Measurements from ENCODE around the gene SLC1A2.

Gene SLC1A2

GRCh38 chr11:35323076-35323868 is 96.1 kb downstream of the SLC1A2 start:
- Histone ChIP-seq H3K4me3 (ENCODE audit: low read depth, low read length) (no peak overlapping the region), H3K27me3 (ENCODE audit: control insufficient read depth, insufficient read depth, low read length) (no peaks in the 10 kb centered on the region), H3K4me1 (ENCODE audit: control insufficient read depth, insufficient read depth, low read length) (peaks cover 12% of the 10 kb centered on the region), H3K9ac (ENCODE audit: low read depth, low read length) (no peak overlapping the region), H3K27ac (ENCODE audit: low read depth, low read length) (no peak overlapping the region), H3K9me3 (ENCODE audit: control insufficient read depth, insufficient read depth, low read length) (no peaks in the 10 kb centered on the region), H3K36me3 (ENCODE audit: control insufficient read depth, insufficient read depth, low read length) (no peaks in the 10 kb centered on the region)

GRCh38 chr11:35322318-35322979 is 96.9 kb downstream of the SLC1A2 start:
- Histone ChIP-seq H3K4me3 (ENCODE audit: low read depth, low read length) (no peak overlapping the region), H3K9me3 (ENCODE audit: control insufficient read depth, insufficient read depth, low read length) (no peaks in the 10 kb centered on the region), H3K9ac (ENCODE audit: low read depth, low read length) (no peak overlapping the region), H3K4me1 (ENCODE audit: control insufficient read depth, insufficient read depth, low read length) (peaks cover 12% of the 10 kb centered on the region), H3K36me3 (ENCODE audit: control insufficient read depth, insufficient read depth, low read length) (no peaks in the 10 kb centered on the region), H3K27me3 (ENCODE audit: control insufficient read depth, insufficient read depth, low read length) (no peaks in the 10 kb centered on the region), H3K27ac (ENCODE audit: low read depth, low read length) (no peak overlapping the region)

GRCh38 chr11:35321532-35322317 is 97.6 kb downstream of the SLC1A2 start:
- H3K36me3 ChIP-seq (ENCODE audit: control insufficient read depth, insufficient read depth, low read length): no peaks in the 10 kb centered on the region
- no peak overlapping the region for H3K9ac ChIP-seq (ENCODE audit: low read depth, low read length)
- no peak overlapping the region for H3K27ac ChIP-seq (ENCODE audit: low read depth, low read length)
- H3K4me1 ChIP-seq (ENCODE audit: control insufficient read depth, insufficient read depth, low read length): peaks cover 12% of the 10 kb centered on the region
- H3K27me3 ChIP-seq (ENCODE audit: control insufficient read depth, insufficient read depth, low read length): no peaks in the 10 kb centered on the region
- H3K4me3 ChIP-seq (ENCODE audit: low read depth, low read length): no peak overlapping the region
- no peaks in the 10 kb centered on the region for H3K9me3 ChIP-seq (ENCODE audit: control insufficient read depth, insufficient read depth, low read length)

- no peak overlapping the region for H3K4me3 ChIP-seq (ENCODE audit: low read depth, low read length)
- H3K27me3 ChIP-seq (ENCODE audit: control insufficient read depth, insufficient read depth, low read length): no peaks in the 10 kb centered on the region
- no peak overlapping the region for H3K27ac ChIP-seq (ENCODE audit: low read depth, low read length)
- peaks cover 12% of the 10 kb centered on the region for H3K4me1 ChIP-seq (ENCODE audit: control insufficient read depth, insufficient read depth, low read length)
- H3K9me3 ChIP-seq (ENCODE audit: control insufficient read depth, insufficient read depth, low read length): no peaks in the 10 kb centered on the region
- H3K9ac ChIP-seq (ENCODE audit: low read depth, low read length): no peak overlapping the region
- H3K36me3 ChIP-seq (ENCODE audit: control insufficient read depth, insufficient read depth, low read length): no peaks in the 10 kb centered on the region
Measured at GRCh38 chr11:35321111-35321510, 98.2 kb downstream of the SLC1A2 start.

- Histone ChIP-seq H3K9ac (ENCODE audit: low read depth, low read length) (no peak overlapping the region), H3K4me1 (ENCODE audit: control insufficient read depth, insufficient read depth, low read length) (peaks cover 12% of the 10 kb centered on the region), H3K36me3 (ENCODE audit: control insufficient read depth, insufficient read depth, low read length) (no peaks in the 10 kb centered on the region), H3K9me3 (ENCODE audit: control insufficient read depth, insufficient read depth, low read length) (no peaks in the 10 kb centered on the region), H3K27ac (ENCODE audit: low read depth, low read length) (no peak overlapping the region), H3K27me3 (ENCODE audit: control insufficient read depth, insufficient read depth, low read length) (no peaks in the 10 kb centered on the region), H3K4me3 (ENCODE audit: low read depth, low read length) (no peak overlapping the region)
Measured at GRCh38 chr11:35318977-35319925, 100.1 kb downstream of the SLC1A2 start.

- H3K9ac ChIP-seq (ENCODE audit: low read depth, low read length): no peak overlapping the region
- no peaks in the 10 kb centered on the region for H3K9me3 ChIP-seq (ENCODE audit: control insufficient read depth, insufficient read depth, low read length)
- H3K4me3 ChIP-seq (ENCODE audit: low read depth, low read length): no peak overlapping the region
- H3K36me3 ChIP-seq (ENCODE audit: control insufficient read depth, insufficient read depth, low read length): no peaks in the 10 kb centered on the region
- H3K27me3 ChIP-seq (ENCODE audit: control insufficient read depth, insufficient read depth, low read length): no peaks in the 10 kb centered on the region
- H3K4me1 ChIP-seq (ENCODE audit: control insufficient read depth, insufficient read depth, low read length): peaks cover 12% of the 10 kb centered on the region
- no peak overlapping the region for H3K27ac ChIP-seq (ENCODE audit: low read depth, low read length)
Measured at GRCh38 chr11:35318309-35318708, 101.0 kb downstream of the SLC1A2 start.

GRCh38 chr11:35317253-35317652 is 102.1 kb downstream of the SLC1A2 start:
- Histone ChIP-seq H3K9me3 (ENCODE audit: control insufficient read depth, insufficient read depth, low read length) (no peaks in the 10 kb centered on the region), H3K9ac (ENCODE audit: low read depth, low read length) (no peak overlapping the region), H3K4me1 (ENCODE audit: control insufficient read depth, insufficient read depth, low read length) (peaks cover 7% of the 10 kb centered on the region), H3K27me3 (ENCODE audit: control insufficient read depth, insufficient read depth, low read length) (no peaks in the 10 kb centered on the region), H3K27ac (ENCODE audit: low read depth, low read length) (no peak overlapping the region), H3K4me3 (ENCODE audit: low read depth, low read length) (no peak overlapping the region), H3K36me3 (ENCODE audit: control insufficient read depth, insufficient read depth, low read length) (no peaks in the 10 kb centered on the region)

- Histone ChIP-seq H3K27ac (ENCODE audit: low read depth, low read length) (no peak overlapping the region), H3K4me1 (ENCODE audit: control insufficient read depth, insufficient read depth, low read length) (no peaks in the 10 kb centered on the region), H3K4me3 (ENCODE audit: low read depth, low read length) (no peak overlapping the region), H3K9me3 (ENCODE audit: control insufficient read depth, insufficient read depth, low read length) (no peaks in the 10 kb centered on the region), H3K36me3 (ENCODE audit: control insufficient read depth, insufficient read depth, low read length) (no peaks in the 10 kb centered on the region), H3K9ac (ENCODE audit: low read depth, low read length) (no peak overlapping the region), H3K27me3 (ENCODE audit: control insufficient read depth, insufficient read depth, low read length) (no peaks in the 10 kb centered on the region)
Measured at GRCh38 chr11:35316161-35316560, 103.2 kb downstream of the SLC1A2 start.

- Histone ChIP-seq H3K27ac (ENCODE audit: low read depth, low read length) (no peak overlapping the region), H3K27me3 (ENCODE audit: control insufficient read depth, insufficient read depth, low read length) (no peaks in the 10 kb centered on the region), H3K36me3 (ENCODE audit: control insufficient read depth, insufficient read depth, low read length) (no peaks in the 10 kb centered on the region), H3K9me3 (ENCODE audit: control insufficient read depth, insufficient read depth, low read length) (no peaks in the 10 kb centered on the region), H3K4me1 (ENCODE audit: control insufficient read depth, insufficient read depth, low read length) (no peaks in the 10 kb centered on the region), H3K9ac (ENCODE audit: low read depth, low read length) (no peak overlapping the region), H3K4me3 (ENCODE audit: low read depth, low read length) (no peak overlapping the region)
Measured at GRCh38 chr11:35313760-35314153, 105.6 kb downstream of the SLC1A2 start.

GRCh38 chr11:35313066-35313759 is 106.1 kb downstream of the SLC1A2 start:
- Histone ChIP-seq H3K4me3 (ENCODE audit: low read depth, low read length) (no peak overlapping the region), H3K4me1 (ENCODE audit: control insufficient read depth, insufficient read depth, low read length) (no peaks in the 10 kb centered on the region), H3K27ac (ENCODE audit: low read depth, low read length) (no peak overlapping the region), H3K9me3 (ENCODE audit: control insufficient read depth, insufficient read depth, low read length) (no peaks in the 10 kb centered on the region), H3K36me3 (ENCODE audit: control insufficient read depth, insufficient read depth, low read length) (no peaks in the 10 kb centered on the region), H3K9ac (ENCODE audit: low read depth, low read length) (no peak overlapping the region), H3K27me3 (ENCODE audit: control insufficient read depth, insufficient read depth, low read length) (no peaks in the 10 kb centered on the region)
